OCI-LY3 (cell line): ENCODE measurements around the gene TENM4.

Experiments used
- H2AFZ ChIP-seq: fragments of 200-600, 300-600 bp; shearing (Covaris generic); 2 replicates; pipeline ENCODE4 v1.6.0; 2014; ENCODE audit warnings: antibody characterized with exemption, low read depth, low read length
- H3K27ac ChIP-seq: fragments of 200-600, 300-600 bp; sonication (generic); 2 replicates; pipeline ENCODE4 v1.5.1; 2014; ENCODE audit warnings: mild to moderate bottlenecking, low read length, moderate library complexity, mixed read lengths
- H3K27me3 ChIP-seq: fragments of 200-600, 300-600 bp; sonication (generic); 2 replicates; pipeline ENCODE4 v1.6.1; 2014; ENCODE audit warnings: low read depth, low read length, mixed read lengths
- H3K36me3 ChIP-seq: fragments of 200-600, 300-600 bp; sonication (generic); replicated peaks from 2 replicates; pipeline ENCODE3; 2014; ENCODE audit warnings: low read depth, low read length, mixed read lengths
- H3K4me1 ChIP-seq: fragments of 300-600, 200-600 bp; sonication (generic); 2 replicates; pipeline ENCODE4 v1.6.1; 2014; ENCODE audit warnings: low read length, mixed read lengths
- H3K4me2 ChIP-seq: fragments of 200-600, 300-600 bp; sonication (generic); 2 replicates; pipeline ENCODE4 v1.6.1; 2014; ENCODE audit warnings: low read length, mixed read lengths
- H3K4me3 ChIP-seq: fragments of 300-600, 200-600 bp; sonication (generic); 2 replicates; pipeline ENCODE4 v1.5.1; 2014; ENCODE audit warnings: antibody characterized with exemption, mild to moderate bottlenecking, low read length, moderate library complexity
- H3K79me2 ChIP-seq: fragments of 300-600, 200-600 bp; shearing (Covaris generic); 2 replicates; pipeline ENCODE4 v1.6.1; 2014; ENCODE audit warnings: mild to moderate bottlenecking, low read length, mixed read lengths
- H3K9ac ChIP-seq: fragments of 300-600, 200-600 bp; shearing (Covaris generic); 2 replicates; pipeline ENCODE4 v1.6.0; 2014; ENCODE audit warnings: mild to moderate bottlenecking, low read length, moderate library complexity
- H3K9me3 ChIP-seq: fragments of 200-600, 300-600 bp; shearing (Covaris generic); 2 replicates; pipeline ENCODE4 v1.6.1; 2014; ENCODE audit warnings: low read length, mixed read lengths; ENCODE audit not compliant: insufficient read depth
- H4K20me1 ChIP-seq: fragments of 200-600, 300-600 bp; sonication (generic); 2 replicates; pipeline ENCODE4 v1.6.1; 2016; ENCODE audit warnings: low read length, mixed read lengths; ENCODE audit not compliant: insufficient read depth
- EZH2phosphoT487 ChIP-seq: fragments of 200-600 bp; shearing (Covaris generic); IDR thresholded peaks from 2 replicates; pipeline ENCODE4 v1.6.1; 2018; ENCODE audit warnings: antibody characterized with exemption, mixed run types, low read depth
- TF ChIP-seq, protein P1 (sequence below): fragments of 200-600, 300-600 bp; sonication (generic); IDR thresholded peaks from 2 replicates; pipeline ENCODE4 v1.5.1; 2014; ENCODE audit warnings: antibody characterized with exemption, low read length, low read depth

Gene TENM4

DNA sequence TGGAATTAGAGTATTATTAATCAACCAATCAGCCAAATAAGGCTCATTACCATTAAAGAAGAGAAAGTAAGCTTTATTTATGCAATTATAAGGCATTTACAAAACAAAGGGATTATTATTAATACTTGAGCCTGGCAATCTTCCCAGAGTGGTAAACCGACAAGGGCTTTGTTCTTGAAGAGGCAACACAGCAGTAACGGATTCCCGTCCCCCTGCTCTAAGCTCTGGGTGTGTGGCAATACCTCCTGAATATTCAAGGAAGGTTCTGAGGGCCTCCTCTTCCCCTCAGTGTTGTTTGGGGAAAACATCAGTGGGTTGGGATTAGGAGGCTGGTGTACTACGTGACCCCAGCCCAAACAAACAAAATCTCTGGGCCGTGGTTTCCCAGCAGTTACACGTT is 176.5 kb downstream of the TENM4 start:
- peaks cover 10% of the 10 kb centered on the region; the same call in 1 of the 2 replicates for H4K20me1 ChIP-seq
- H3K36me3 ChIP-seq, result no peaks in the 10 kb centered on the region
- no peak overlapping the region for H3K4me3 ChIP-seq
- H3K27me3 ChIP-seq, result no peaks in the 10 kb centered on the region
- H3K4me2 ChIP-seq, result no peak overlapping the region
- no peak for TF ChIP-seq EZH2phosphoT487
- TF ChIP-seq, protein P1, sequence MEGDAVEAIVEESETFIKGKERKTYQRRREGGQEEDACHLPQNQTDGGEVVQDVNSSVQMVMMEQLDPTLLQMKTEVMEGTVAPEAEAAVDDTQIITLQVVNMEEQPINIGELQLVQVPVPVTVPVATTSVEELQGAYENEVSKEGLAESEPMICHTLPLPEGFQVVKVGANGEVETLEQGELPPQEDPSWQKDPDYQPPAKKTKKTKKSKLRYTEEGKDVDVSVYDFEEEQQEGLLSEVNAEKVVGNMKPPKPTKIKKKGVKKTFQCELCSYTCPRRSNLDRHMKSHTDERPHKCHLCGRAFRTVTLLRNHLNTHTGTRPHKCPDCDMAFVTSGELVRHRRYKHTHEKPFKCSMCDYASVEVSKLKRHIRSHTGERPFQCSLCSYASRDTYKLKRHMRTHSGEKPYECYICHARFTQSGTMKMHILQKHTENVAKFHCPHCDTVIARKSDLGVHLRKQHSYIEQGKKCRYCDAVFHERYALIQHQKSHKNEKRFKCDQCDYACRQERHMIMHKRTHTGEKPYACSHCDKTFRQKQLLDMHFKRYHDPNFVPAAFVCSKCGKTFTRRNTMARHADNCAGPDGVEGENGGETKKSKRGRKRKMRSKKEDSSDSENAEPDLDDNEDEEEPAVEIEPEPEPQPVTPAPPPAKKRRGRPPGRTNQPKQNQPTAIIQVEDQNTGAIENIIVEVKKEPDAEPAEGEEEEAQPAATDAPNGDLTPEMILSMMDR, result no peak
- no peak overlapping the region for H2AFZ ChIP-seq
- H3K27ac ChIP-seq, result no peak overlapping the region
- H3K9ac ChIP-seq, result no peak overlapping the region
- no peaks in the 10 kb centered on the region for H3K4me1 ChIP-seq
- H3K9me3 ChIP-seq, result no peaks in the 10 kb centered on the region
- H3K79me2 ChIP-seq, result no peaks in the 10 kb centered on the region

DNA sequence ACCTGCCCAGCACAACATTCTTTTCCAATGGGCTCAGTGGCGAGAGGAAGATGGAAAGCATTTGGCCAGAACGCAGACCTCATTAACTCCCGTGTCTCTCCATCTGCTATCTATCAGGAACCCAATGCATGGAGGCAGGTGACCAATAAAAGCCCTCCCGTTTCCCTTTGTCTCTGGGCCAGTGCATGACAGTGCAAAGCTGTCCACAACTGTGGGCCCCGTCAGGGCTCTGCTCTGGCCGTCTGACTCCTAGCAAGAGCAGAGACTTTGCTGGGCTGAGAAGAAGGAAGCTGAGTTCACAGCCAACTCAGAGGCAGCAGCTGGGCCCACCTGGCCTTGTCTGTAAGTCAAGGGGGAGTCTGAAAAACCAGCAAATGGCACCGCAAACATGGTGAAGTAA is 177.8 kb downstream of the TENM4 start:
- TF ChIP-seq EZH2phosphoT487, result no peak
- TF ChIP-seq, protein P1, result no peak
- no peaks in the 10 kb centered on the region for H3K36me3 ChIP-seq
- no peaks in the 10 kb centered on the region for H3K9me3 ChIP-seq
- H3K79me2 ChIP-seq, result no peaks in the 10 kb centered on the region
- no peak overlapping the region for H3K9ac ChIP-seq
- no peak overlapping the region for H3K27ac ChIP-seq
- H3K27me3 ChIP-seq, result no peaks in the 10 kb centered on the region
- no peak overlapping the region for H3K4me2 ChIP-seq
- H3K4me1 ChIP-seq, result no peaks in the 10 kb centered on the region
- no peak overlapping the region for H3K4me3 ChIP-seq
- H2AFZ ChIP-seq, result no peak overlapping the region
- peaks cover 10% of the 10 kb centered on the region; the same call in 1 of the 2 replicates for H4K20me1 ChIP-seq

DNA sequence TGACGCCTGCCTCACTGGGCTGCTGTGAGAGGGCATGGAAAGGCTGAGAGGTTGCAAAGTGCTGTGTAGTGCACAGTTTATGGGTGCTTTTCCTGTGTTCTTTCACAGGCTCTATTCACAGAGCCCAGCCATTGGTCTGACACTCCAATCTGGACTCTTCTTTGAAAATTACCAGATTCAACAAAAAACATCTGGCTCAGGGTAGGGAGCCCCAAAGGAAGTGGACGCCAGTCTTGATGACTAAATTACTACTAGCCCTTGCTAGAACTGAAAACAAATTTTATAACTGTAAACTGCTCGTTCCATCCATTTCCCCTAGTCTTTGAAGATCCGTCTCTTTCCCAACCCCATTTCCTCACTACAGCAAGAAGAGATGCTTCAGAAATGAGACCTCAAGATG is 178.6 kb downstream of the TENM4 start:
- Histone ChIP-seq H3K79me2 (no peaks in the 10 kb centered on the region), H3K4me1 (no peaks in the 10 kb centered on the region), H4K20me1 (peaks cover 10% of the 10 kb centered on the region; the same call in 1 of the 2 replicates), H3K4me3 (no peak overlapping the region), H3K27me3 (no peaks in the 10 kb centered on the region), H3K9ac (no peak overlapping the region), H2AFZ (no peak overlapping the region), H3K27ac (no peak overlapping the region), H3K4me2 (no peak overlapping the region), H3K36me3 (no peaks in the 10 kb centered on the region), H3K9me3 (no peaks in the 10 kb centered on the region)
- no peak for TF ChIP-seq EZH2phosphoT487
- TF ChIP-seq, protein P1, result no peak

DNA sequence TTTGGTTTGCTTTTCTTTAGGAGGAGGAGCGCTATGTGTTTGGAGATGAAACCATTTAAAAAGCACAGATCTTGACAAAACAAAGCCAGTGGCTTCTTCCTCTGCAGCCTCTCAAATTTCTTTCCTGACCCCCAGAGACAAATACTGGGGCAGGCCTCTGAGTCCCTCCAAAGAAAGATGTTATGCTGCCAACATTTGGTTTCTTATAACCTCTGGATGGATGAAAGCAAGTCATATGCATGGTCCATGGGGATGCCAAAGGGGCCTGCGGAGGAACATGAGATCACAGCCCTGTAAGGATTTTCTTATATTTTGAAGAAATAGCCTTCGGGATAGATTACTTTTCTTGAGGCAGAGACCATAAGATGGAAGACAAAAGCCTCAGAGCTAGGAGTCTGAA is 179.1 kb downstream of the TENM4 start:
- no peaks in the 10 kb centered on the region for H3K9me3 ChIP-seq
- no peaks in the 10 kb centered on the region for H3K79me2 ChIP-seq
- no peaks in the 10 kb centered on the region for H3K36me3 ChIP-seq
- H3K27me3 ChIP-seq, result no peaks in the 10 kb centered on the region
- TF ChIP-seq, protein P1, result no peak
- TF ChIP-seq EZH2phosphoT487, result no peak
- no peak overlapping the region for H2AFZ ChIP-seq
- peaks cover 10% of the 10 kb centered on the region; the same call in 1 of the 2 replicates for H4K20me1 ChIP-seq
- no peak overlapping the region for H3K4me2 ChIP-seq
- no peak overlapping the region for H3K9ac ChIP-seq
- H3K4me1 ChIP-seq, result no peaks in the 10 kb centered on the region
- no peak overlapping the region for H3K27ac ChIP-seq
- no peak overlapping the region for H3K4me3 ChIP-seq
